ENCODE results near the gene LYRM4.

GRCh38 chr6:5102267-5102970 is 158.3 kb downstream of the LYRM4 start:
- TF ChIP-seq CTCF (IDR thresholded peaks at IDR 0.05 in 2 of 3, conservative IDR thresholded peaks at IDR 0.05 in 1 of 3; ENCODE audit: insufficient read depth in 2 of 3, low read depth in 1 of 3, low read length in 3 of 3) (no peak), CLOCK (CRISPR knock-in tag; IDR thresholded peaks at IDR 0.05; ENCODE audit: borderline replicate concordance) (no peak), HNRNPLL (IDR thresholded peaks at IDR 0.05; ENCODE audit: low read depth, low read length, poor library complexity, severe bottlenecking) (no peak), LARP7 (IDR thresholded peaks at IDR 0.05) (no peak), BACH1 (tag; IDR thresholded peaks at IDR 0.05) (no peak), CEBPB (tag; IDR thresholded peaks at IDR 0.05) (no peak), FOXJ3 (CRISPR knock-in tag; IDR thresholded peaks at IDR 0.05) (no peak), ZNF175 (CRISPR knock-in tag; IDR thresholded peaks at IDR 0.05; ENCODE audit: low read depth) (no peak), ZZZ3 (IDR thresholded peaks at IDR 0.05) (no peak)

All from K562 (cell line).